Stromal cell of bone marrow (primary cell): ENCODE measurements around the gene DUOX1.
"Not testable (repeated sequence)": the region's sequence is repeated elsewhere in the genome, so short reads cannot be mapped to it uniquely, and the experiment has no call there.

ENCODE experiments used
- DNase-seq: peaks from one replicate; pipeline ENCODE4 v3.0.0-alpha.2; 2012; ENCODE audit warnings: low read depth

DUOX1 gene

DNA sequence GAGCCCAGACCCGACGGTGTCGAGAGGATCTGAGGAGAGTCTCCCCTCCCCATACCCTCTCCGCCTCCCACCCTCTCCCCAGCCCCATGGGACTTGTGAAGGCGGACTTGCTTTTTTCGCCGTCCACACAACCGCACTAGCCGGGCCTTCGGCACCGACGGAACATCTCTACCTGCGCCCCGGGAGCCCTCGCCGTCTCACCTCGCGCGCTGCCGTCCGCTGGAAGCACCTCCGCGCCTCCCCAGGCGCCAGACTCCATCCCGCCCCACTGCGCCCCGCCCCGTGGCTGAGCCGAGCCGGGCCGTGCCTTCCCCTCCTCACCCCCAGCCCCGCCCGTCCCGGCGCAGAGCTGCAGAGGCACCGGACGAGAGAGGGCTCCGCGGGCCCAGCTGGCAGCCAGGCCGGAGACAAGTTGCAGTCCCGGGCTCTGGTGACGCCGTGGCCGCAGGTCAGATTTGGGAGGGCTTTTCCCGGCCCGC, at the start of gene DUOX1, which contains the start of gene DUOXA1:
Gene DUOX1, plus strand, starts transcription at position 344 of the 479 bp plus-strand sequence. CDS start 1,973 bp downstream, outside the sequence.
Gene DUOXA1, minus strand, starts transcription at position 229 of the 479 bp plus-strand sequence. CDS start 6,865 bp downstream, outside the sequence.
- no peak for DNase-seq

DNA sequence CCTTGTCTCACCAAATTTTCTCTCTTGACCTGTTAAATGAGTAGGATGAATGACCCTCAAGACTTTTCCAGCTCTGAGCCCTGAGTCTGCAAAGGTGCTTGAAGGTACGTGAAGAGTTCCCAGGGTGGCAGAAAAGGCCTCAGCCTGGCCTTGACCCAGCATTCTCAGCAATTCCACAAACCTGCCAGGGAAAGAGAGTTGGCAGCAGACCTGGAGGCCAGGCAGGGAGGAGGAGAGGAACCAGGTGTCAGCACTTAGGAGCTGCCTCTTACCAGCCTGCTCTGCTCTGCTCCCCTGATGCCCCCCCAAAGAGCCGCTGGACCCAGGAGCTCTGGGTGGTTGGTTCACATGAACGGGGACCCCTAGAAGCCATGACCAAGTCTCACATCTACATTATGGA, 49.2 kb upstream of the DUOX1 start:
- DNase-seq: not testable (repeated sequence)

DNA sequence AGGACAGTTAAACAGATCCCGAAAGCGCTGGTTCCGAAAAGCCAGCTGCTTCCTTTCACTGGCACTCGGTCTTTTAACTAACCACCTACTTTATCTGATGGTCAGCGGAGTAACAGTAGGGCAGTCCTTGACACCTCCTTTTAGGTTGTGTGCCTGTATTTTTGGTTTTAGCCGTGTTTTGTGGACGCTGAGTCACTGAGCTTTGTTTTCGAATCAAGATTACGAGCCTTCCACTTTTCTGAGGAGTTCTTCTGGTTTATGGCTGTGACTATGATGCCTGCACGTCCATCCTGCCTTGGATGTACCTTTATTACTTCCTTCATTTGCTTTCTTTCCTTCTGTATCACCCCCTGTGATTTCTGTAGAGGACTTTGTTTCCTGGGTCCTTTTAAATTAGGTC, 47.4 kb upstream of the DUOX1 start:
- not testable (repeated sequence) for DNase-seq

DNA sequence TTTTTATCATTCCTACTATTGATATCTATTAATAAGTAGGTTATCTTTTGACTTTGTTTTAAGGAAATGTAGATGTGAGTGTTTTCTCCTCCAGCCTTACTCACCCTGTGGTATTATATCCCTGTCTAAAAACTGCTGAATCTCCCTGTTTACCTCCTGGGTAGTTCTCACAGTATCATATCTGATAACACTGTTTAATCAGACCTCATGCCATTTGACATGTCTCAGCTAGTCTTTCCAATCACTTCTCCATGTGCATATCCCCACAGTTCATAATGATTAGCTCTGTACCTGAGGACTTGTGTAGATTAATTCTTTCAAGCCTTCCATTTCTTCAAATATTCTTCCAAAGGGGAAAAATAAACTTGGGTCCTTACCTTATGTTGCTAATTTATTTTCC, 46.6 kb upstream of the DUOX1 start:
- no peak for DNase-seq

DNA sequence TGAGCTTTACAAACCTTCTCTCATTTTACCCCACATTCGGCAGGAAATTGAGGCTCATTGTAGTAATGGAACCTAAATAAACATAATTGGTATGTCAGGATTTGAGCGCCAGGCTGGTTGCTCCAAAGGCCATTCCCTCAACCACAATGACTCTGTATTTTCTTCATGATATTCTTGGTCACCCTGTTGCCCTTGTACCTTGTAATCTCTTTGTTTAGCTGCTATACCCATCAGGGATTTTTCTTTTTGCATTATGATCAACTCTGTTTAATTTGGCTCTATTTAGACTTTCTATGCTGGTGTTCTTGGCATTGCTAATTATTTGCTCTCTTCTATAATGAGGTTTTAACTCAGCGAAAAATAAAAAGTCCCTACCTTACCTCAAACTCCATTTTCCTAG, 45.6 kb upstream of the DUOX1 start:
- DNase-seq: no peak

DNA sequence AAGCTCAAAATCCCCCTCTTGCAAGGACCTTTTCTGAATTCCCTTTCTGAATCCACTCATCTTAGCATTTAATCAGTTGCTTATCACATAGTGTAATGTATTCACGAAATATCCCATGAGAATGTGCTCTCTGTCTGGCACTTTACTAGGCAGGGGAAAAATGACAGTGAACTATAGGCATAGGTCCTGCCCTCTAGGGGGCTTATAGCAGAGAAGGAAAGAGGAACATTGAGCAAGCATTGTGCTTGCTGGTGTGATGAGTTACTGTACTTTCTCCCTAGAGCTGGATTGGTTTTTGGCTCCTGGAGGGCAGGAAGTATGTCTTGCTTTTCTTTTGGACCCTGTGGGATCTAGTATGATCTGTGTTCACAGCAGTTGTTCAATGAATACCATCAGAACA, 42.3 kb upstream of the DUOX1 start:
- no peak for DNase-seq

DNA sequence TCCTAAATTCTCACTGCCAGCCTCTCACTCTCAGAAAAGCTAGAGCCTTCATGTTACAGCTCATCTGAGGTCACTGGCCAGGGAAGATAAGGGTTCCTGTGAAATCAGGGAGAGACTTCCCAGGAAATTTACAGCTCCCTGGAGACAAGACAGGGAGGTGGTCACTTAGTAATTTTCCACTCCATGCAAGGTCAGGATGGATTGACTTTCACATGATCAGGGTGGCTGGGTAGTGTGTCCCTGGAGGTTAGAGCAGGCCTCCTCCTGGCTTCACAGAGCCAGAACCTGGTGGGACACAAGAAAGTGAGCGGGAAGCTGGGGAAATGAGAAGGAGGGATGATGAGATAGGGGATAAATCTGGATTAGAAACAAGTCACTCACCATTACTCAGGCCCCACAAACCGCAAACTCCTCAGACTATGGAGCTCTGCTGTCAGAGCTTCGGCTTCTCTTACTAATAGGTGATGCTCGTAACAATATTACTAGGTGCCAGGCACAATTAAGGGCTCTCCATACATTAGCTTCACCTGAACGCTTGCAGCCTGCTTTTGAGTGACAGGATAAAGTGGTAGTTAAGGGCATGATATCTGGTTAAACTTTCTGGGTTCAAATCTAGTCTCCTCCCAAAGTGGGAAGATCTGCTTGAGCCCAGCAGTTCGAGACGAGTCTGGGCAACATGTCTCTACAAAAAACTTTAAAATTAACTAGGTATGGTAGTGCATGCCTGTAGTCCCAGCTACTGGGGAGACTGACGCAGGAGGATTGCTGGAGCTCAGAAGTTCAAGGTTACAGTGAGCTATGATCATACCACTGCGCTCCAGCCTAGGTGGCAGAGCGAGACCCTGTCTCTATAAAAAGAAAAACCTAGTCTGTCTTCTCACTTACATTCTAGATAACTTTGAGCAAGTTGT, 40.7 kb upstream of the DUOX1 start:
- DNase-seq: no peak

DNA sequence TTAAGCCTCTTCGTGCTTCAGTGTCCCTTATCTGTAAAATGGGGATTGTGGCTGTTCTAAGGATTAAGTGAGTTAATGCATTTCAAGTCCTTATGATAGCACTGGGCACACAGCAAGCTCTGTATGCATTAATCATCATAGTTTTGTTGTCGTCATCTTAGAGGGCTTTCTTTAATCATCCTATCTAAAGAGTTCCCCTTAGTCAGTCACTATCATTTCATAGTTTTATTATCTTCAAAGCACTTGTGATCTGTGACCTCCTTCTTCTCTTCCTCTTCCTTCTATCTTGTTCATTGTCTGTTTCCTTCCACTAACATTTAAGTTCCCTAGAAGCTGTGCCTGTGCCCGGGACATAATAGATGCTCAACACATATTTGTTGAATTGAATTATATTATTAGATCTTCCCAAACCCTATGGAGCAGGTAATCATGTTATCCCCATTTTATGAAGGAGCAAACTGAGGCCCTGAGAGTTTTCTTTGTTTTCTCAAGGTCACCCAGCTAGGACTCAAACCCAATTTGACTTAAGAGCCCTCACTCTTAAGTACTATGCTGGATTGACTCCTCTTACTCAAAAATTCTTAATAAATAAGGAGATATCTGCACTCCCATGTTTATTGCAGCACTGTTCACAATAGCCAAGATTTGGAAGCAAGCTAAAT, 40.0 kb upstream of the DUOX1 start:
- no peak for DNase-seq

DNA sequence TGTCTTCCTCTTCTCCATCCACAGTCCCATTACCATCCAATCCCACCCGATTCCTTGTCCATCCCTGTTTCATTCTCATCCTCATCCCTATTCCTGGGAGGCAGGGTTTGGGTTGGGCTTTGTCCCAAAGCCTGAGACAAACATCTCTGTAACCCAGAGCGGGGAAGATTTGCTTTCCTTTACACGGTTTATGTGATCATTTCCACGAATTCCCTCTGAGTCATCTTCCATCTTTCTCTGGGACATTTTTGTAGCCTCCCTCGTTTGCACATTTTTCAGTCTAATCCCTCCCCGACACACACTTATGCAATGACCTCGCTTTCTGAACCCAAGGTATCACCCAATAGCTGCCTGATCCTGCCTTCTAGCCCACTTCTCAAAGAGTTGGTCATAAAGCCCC, 38.6 kb upstream of the DUOX1 start:
- DNase-seq: peak; percentile 45

DNA sequence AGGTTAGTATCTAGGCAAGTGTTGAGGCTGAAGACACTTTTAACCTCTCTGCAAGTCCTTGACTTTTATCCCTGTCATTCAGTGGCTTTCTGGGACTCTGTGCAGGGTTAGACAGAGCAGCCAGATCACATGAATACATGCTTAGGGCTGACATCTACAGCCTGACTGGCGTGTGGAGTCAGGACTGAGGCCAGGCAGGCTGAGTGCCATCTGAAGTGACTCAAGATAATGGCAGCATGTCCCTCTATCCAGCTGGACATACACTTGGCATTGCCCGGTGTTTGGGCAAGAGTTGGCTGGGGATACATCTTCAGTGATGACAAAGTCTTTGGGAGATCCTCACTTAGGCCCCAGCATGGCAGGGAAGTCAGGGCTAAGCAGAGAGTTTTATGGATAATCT, 38.2 kb upstream of the DUOX1 start:
- no peak for DNase-seq

DNA sequence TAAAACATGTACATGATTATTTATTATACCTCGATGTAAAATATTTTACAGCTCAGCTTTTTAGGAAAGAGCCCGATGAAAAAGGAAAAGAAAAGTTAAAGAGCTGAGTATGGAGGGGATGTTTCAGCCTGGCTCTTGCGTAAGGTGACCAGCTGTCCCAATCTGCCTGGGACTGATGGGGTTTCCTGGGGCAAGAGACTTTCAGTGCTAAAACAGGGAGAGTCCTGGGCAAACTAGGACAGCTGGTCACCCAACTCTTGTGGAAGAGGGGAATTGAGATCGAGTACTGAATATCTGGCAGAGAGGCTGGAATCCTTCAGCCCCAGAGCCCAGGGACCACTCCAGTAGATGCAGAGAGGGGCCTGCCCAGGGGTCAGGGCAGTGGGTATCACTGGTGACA, 36.8 kb upstream of the DUOX1 start:
- no peak for DNase-seq

DNA sequence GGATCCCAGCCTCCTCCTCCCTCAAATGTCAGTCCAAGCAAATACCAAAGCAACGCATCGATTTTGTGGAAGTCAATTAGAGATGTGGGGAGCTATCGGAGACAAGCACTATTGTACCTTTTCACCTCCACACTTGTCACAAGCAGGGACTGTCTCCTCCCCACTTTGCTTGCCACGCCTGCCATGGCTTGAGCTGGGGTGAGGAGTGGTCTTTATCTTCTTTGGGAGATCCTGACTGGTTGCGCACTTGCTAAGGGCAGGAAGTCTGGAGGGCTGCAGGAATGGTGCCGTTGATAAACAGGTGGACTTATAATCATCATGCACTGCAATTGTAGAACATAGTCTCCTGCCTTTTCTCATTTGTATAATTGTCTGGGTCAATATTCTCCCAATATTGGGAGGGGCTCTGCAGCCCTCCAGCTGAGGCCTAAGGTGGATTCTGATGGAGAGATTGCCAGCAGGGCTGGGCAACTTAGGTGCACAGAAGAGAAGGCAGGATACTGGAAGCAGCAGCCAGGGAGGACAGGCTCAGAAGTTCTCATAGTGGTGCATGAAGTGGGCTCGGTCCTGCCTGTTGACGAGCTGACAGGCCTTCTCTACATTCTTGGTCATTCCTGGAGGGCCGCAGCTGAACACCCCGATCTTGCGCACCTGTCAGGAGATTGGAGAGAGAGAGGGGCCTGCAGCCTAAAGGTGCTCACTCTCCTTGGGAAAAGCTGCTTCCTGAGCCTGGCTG, 36.0 kb upstream of the DUOX1 start:
- DNase-seq: no peak

DNA sequence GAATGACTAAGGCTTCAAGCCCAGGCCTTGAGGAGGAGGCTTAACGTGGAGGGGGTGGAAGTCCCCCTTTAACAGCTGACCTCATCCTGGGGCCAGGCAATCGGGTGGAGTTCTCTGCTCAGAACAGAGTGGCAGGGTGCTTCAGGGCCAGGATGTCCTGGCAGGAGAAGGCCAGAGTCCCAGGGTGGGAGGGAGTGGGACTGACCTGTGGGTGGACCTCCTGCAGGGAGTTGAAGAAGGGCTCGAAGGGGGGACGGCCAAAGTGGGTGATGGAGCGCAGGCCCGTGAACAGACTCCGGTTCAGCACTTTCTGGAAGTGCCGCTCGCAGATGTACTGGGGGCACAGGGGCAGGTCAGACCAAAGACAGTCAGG, 35.5 kb upstream of the DUOX1 start:
- no peak for DNase-seq

DNA sequence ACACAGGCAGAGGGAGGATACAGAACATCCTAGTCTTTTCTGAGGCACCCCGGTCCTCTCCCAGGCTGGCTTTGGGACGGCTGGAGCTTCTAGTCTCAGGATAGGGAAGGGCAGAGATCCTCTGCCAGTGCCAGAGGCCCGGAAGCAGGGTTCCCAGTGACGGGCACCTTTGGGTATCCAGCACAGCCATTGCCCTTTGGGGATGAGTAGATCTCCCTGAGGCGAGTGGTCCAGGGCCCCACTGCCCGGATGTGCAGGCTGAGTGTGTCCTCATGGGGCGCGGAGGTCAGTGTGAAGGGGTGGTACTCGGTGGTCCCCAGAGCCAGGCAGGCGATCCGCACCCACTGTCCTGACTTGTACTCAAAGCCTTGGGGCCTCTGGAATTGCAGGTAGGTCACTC, 34.1 kb upstream of the DUOX1 start:
- DNase-seq: no peak

DNA sequence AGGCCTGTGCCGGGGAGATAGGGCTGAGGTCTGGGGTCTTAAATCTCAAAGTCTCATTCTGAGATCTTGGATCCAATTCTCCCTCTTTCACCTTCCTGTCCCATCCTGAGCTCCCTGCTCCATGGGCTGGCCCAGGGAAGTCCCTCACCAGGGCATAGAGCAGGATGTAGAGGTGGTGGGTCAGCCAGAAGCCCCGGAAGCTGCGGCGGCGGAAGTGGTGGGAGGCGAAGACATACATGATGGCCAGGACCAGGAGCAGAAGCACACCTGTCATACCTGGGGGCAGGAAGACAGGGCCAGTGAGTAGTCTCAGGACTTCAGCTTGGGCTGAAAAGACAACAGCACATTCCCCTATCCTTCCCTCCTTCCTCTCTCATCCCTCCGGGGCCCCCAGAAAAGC, 32.3 kb upstream of the DUOX1 start:
- DNase-seq: no peak

DNA sequence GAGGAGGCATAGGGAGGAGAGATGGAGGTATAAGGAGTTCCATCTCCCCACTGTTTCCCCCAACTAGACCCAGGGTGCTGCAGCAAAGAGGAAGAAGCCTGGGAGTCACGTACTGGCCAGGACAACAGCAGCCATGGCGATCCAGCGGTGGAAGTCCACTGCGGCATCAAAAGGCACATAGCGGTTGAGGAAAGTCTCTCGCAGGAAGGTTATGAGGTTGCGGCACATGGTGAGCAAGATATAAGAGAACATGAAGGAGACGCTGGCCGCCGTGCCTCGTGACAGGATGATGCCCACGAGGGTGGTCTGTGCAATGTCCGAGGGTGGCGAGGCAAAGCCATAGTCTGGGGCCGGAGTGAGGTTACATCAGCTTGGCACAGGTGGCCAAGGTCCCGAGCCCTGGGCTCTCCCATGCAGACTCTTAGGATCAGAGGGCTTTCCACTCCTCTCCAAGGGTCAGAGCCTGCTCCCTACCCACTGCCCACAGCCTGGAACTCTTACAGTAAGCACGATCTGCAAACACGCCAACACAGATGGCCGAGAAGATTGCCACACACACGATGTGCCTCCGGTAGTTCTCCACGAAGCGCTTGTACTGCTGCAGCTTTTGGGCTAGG, 30.1 kb upstream of the DUOX1 start:
- no peak for DNase-seq

DNA sequence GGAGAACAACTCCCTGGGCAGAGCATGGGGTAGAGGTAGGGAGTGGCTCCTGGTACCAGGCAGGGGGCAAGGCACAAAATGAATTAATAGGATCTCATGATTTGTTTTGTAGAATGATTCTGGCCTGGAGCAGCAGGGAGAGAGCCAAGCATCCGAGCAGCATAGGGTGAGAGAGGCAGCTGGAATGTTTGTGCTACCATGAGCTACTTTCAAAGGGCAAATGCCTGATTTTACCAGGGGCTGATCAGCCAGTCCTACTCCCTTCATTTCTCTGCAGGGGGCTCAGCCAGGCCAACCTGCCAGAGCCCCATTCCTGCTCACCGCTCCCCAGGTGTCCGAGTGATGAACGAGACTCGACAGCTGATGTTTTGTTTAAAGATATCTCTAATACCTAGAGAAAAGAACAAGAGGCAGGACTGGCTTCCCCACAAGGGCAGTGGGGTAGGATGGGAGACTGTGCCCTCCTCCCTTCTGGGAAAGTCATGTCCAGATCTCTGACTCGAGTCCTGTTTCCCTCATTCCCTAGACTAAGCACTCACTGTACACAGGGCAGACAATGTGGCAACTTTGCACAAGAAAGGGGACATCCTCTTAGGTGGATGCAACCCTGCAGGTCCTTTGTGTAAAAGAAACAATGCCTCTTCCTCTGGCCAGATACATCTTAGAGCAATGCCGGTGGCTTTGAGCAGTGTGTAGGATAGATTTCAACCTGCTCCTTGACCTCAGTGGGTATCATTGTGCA, 28.7 kb upstream of the DUOX1 start:
- no peak for DNase-seq

DNA sequence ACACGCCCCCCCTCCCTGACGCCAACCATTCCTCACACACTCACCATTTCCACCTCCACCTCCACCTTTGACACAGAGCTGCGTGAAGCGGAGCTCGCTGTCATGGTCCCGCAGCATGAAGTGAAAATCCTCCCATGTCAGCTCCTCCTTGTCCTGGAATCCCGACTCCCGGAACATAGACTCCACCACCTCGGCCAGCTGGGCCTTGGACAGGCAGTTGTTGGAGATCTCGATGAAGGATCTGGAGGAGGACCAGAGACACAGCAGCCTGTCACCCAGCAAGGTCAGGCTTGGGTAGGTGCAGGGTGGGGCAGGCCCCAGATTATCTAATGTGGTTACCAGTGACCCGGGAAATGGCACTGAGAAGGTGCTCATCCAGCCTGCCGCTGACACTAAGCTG, 28.0 kb upstream of the DUOX1 start:
- no peak for DNase-seq

DNA sequence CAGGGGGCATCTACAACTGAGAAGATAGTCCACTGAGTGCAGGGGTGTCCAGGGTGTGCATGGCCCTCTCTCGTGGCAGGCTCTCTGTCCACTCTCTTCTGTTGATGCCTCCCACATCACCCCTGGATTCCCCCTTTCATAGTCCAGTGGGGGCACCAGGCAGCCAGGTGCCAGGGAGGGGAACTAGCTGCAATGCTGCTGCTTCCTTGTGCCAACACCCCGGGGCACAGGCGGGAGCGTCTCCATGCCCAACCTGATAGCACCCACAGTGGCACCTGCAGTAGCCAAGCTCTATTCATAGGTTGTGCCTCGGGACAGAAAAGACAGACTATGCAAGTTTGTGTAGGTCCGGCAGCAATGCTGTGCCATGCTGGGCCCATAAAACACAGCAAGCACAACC, 27.6 kb upstream of the DUOX1 start:
- no peak for DNase-seq

DNA sequence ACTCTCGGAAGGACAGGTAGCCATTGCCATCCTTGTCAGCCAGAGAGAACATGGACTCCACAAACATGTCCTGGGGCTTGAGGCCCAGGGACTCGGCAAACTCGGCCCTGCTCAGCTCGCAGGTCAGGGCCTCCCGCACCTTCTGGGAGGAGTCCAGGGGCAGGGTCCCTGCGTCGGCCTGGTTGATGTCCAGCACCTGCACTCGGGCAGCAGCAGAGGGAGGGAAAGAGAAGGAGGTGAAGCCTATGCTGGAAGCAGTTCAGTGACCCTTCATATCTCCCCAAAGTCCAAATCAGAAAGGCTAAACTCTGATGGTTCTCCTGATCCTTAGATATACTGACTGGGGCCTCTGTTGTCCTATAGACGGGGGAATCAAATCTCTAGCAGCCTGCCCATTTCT, 25.6 kb upstream of the DUOX1 start:
- not testable (repeated sequence) for DNase-seq

DNA sequence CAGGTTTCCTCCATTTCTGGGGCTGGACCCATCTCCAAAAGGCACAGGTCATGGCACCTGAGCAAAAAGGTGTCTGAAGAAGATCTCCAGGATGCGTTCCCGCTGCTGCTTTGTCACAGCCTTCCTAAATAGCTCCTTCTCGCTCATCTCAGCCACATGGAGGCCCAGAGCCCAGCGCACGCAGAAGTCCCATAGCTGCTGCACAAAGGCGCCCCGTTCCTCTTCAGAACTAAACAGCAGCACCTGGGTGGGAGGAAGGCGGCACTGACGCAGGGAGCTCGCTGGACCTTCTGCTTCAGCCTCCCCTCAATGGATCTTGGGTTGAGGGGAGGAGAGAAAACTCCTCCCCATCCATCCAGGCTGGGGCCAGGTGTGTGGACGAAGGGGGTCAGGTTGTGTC, 24.2 kb upstream of the DUOX1 start:
- DNase-seq: no peak
